Neuronal stem cell (in vitro differentiated cells): ENCODE measurements around the gene TVP23B.
"Not testable (repeated sequence)": the region's sequence is repeated elsewhere in the genome, so short reads cannot be mapped to it uniquely, and the experiment has no call there.

Source experiments
- DNase-seq: peaks from one replicate; pipeline ENCODE4 v3.0.0-alpha.2; 2013; ENCODE audit warnings: low spot score
- H2AFZ ChIP-seq: one replicate; pipeline ENCODE4 v1.6.1; 2013; ENCODE audit warnings: mild to moderate bottlenecking, low read length, inconsistent platforms
- H2AK5ac ChIP-seq: 2 replicates; pipeline ENCODE4 v1.6.1; 2013; ENCODE audit warnings: low read depth, mild to moderate bottlenecking, inconsistent platforms, low read length, moderate library complexity, mixed read lengths
- H2BK120ac ChIP-seq: 2 replicates; pipeline ENCODE4 v1.6.1; 2013; ENCODE audit warnings: low read depth, mild to moderate bottlenecking, inconsistent platforms, low read length, moderate library complexity, mixed read lengths
- H2BK12ac ChIP-seq: one replicate; pipeline ENCODE4 v1.6.1; 2013; ENCODE audit warnings: low read length, inconsistent platforms
- H2BK15ac ChIP-seq: 2 replicates; pipeline ENCODE4 v1.6.1; 2013; ENCODE audit warnings: mild to moderate bottlenecking, low read length, inconsistent platforms, mixed read lengths
- H2BK5ac ChIP-seq: one replicate; pipeline ENCODE4 v1.6.1; 2013; ENCODE audit warnings: inconsistent platforms, mild to moderate bottlenecking, low read length, moderate library complexity
- H3K14ac ChIP-seq: one replicate; pipeline ENCODE4 v1.6.1; 2013; ENCODE audit warnings: low read length, inconsistent platforms
- H3K18ac ChIP-seq: 2 replicates; pipeline ENCODE4 v1.6.1; 2013; ENCODE audit warnings: low read length, inconsistent platforms
- H3K23ac ChIP-seq: 2 replicates; pipeline ENCODE4 v1.6.1; 2013; ENCODE audit warnings: low read depth, mild to moderate bottlenecking, mixed read lengths, low read length, inconsistent platforms; ENCODE audit not compliant: poor library complexity
- H3K27ac ChIP-seq: replicated peaks from 3 replicates; pipeline ENCODE4 v1.5.1; 2013; ENCODE audit warnings: low read length, inconsistent platforms
- H3K27me3 ChIP-seq, 3 experiments: 2 replicates each; pipeline ENCODE4 v1.6.1; 2013; ENCODE audit warnings: low read length in 3 of 3, mild to moderate bottlenecking in 2 of 3, inconsistent platforms in 1 of 3, low read depth in 1 of 3, mixed read lengths in 1 of 3, moderate library complexity in 1 of 3; ENCODE audit not compliant: control insufficient read depth in 3 of 3, insufficient read depth in 3 of 3
- H3K36me3 ChIP-seq, 2 donors: replicated peaks in 1 of 2; 2 replicates each; pipeline ENCODE4 v1.6.1; 2013; ENCODE audit warnings: low read length in 2 of 2; ENCODE audit not compliant: control insufficient read depth in 2 of 2, insufficient read depth in 2 of 2
- H3K4ac ChIP-seq: 2 replicates; pipeline ENCODE4 v1.6.1; 2013; ENCODE audit warnings: inconsistent platforms, mild to moderate bottlenecking, low read length, moderate library complexity
- H3K4me1 ChIP-seq, 2 donors: 1 replicate in 1 of 2; 2 replicates in 1 of 2; pipeline ENCODE4 v1.6.1; 2013; ENCODE audit warnings: low read length in 2 of 2, low read depth in 1 of 2; ENCODE audit not compliant: control insufficient read depth in 2 of 2, insufficient read depth in 1 of 2
- H3K4me2 ChIP-seq: one replicate; pipeline ENCODE4 v1.6.1; 2013; ENCODE audit warnings: mild to moderate bottlenecking, low read length, inconsistent platforms; ENCODE audit not compliant: insufficient read depth, poor library complexity, severe bottlenecking
- H3K4me3 ChIP-seq, 2 donors: 2 replicates each; pipeline ENCODE4 v1.5.1; 2013; ENCODE audit warnings: low read length in 2 of 2, mild to moderate bottlenecking in 2 of 2, inconsistent platforms in 1 of 2, moderate library complexity in 1 of 2
- H3K79me1 ChIP-seq: one replicate; pipeline ENCODE4 v1.6.1; 2013; ENCODE audit warnings: low read depth, mild to moderate bottlenecking, inconsistent platforms, low read length, moderate library complexity
- H3K9ac ChIP-seq: one replicate; pipeline ENCODE4 v1.6.1; 2013; ENCODE audit warnings: mild to moderate bottlenecking, low read depth, low read length, inconsistent platforms; ENCODE audit not compliant: poor library complexity
- H3K9me3 ChIP-seq, 2 donors: replicated peaks in 1 of 2; 2 replicates each; pipeline versions ENCODE3 to v1.6.1; 2013; ENCODE audit warnings: low read length in 2 of 2, mild to moderate bottlenecking in 2 of 2, inconsistent platforms in 1 of 2, low read depth in 1 of 2, mixed read lengths in 1 of 2, moderate library complexity in 1 of 2; ENCODE audit not compliant: control insufficient read depth in 2 of 2, insufficient read depth in 1 of 2
- H4K8ac ChIP-seq: one replicate; pipeline ENCODE4 v1.6.1; 2013; ENCODE audit warnings: low read depth, mild to moderate bottlenecking, inconsistent platforms, low read length, moderate library complexity
- H4K91ac ChIP-seq: one replicate; pipeline ENCODE4 v1.6.1; 2013; ENCODE audit warnings: low read length, low read depth, mild to moderate bottlenecking, inconsistent platforms; ENCODE audit not compliant: poor library complexity
- WGBS, 2 donors: extraction: QIAGEN DNeasy Blood & Tissue Kit; methylation state at CpG; one replicate each; pipeline ENCODE4 v1.1.7; 2013; ENCODE audit warnings: missing lambda C conversion rate in 2 of 2, mixed read lengths in 1 of 2; ENCODE audit not compliant: insufficient read length in 2 of 2, insufficient replicate concordance in 1 of 2; ENCODE audit errors: extremely low coverage in 2 of 2; 5-methylcytosine and 5-hydroxymethylcytosine counted together

TVP23B gene

GRCh38 chr17:18786890-18787289, 5.9 kb downstream of the TVP23B start:
- WGBS, 2 donors = no CpG with 5 or more reads among the region's 5 CpGs

GRCh38 chr17:18791402-18791801, 10.4 kb downstream of the TVP23B start:
- H3K27ac ChIP-seq, H3K9me3 ChIP-seq, H2BK15ac ChIP-seq, DNase-seq, H3K79me1 ChIP-seq, H3K4me2 ChIP-seq, H2AK5ac ChIP-seq, H3K4ac ChIP-seq, H3K14ac ChIP-seq, H3K4me1 ChIP-seq, H2BK12ac ChIP-seq, H3K27me3 ChIP-seq, H3K18ac ChIP-seq, H3K9ac ChIP-seq, H4K91ac ChIP-seq, H4K8ac ChIP-seq, H3K4me3 ChIP-seq, H2AFZ ChIP-seq, H2BK120ac ChIP-seq, H2BK5ac ChIP-seq, H3K23ac ChIP-seq: not testable (repeated sequence)
- no CpG with 5 or more reads among the region's 1 CpG for WGBS, 2 donors
- peaks cover 0 to 28% of the 10 kb centered on the region in 2 donors for H3K36me3 ChIP-seq

More at GRCh38 chr17:18786890-18787289, 5.9 kb downstream of the TVP23B start:
- not testable (repeated sequence) for H2AK5ac ChIP-seq, H2BK12ac ChIP-seq, H2BK120ac ChIP-seq, H3K4me3 ChIP-seq, H3K4ac ChIP-seq, H3K27ac ChIP-seq, H3K9me3 ChIP-seq, H3K9ac ChIP-seq, H3K4me1 ChIP-seq, H3K14ac ChIP-seq, H3K23ac ChIP-seq, DNase-seq, H2BK15ac ChIP-seq, H2AFZ ChIP-seq, H3K79me1 ChIP-seq, H3K18ac ChIP-seq, H3K4me2 ChIP-seq, H4K8ac ChIP-seq, H3K27me3 ChIP-seq, H4K91ac ChIP-seq, H2BK5ac ChIP-seq
- peaks cover 0 to 13% of the 10 kb centered on the region in 2 donors for H3K36me3 ChIP-seq

- not testable (repeated sequence) for H3K9ac ChIP-seq, H3K4me2 ChIP-seq, H2BK15ac ChIP-seq, H4K91ac ChIP-seq, H3K4me1 ChIP-seq, H3K9me3 ChIP-seq, H3K79me1 ChIP-seq, H3K23ac ChIP-seq, H2BK12ac ChIP-seq, H2BK5ac ChIP-seq, H2BK120ac ChIP-seq, H3K4me3 ChIP-seq, H3K4ac ChIP-seq, H3K27me3 ChIP-seq, H3K14ac ChIP-seq, DNase-seq, H3K18ac ChIP-seq, H2AFZ ChIP-seq, H4K8ac ChIP-seq, H3K27ac ChIP-seq, H2AK5ac ChIP-seq
- WGBS, 2 donors = no CpG with 5 or more reads among the region's 4 CpGs
- H3K36me3 ChIP-seq = peaks cover 2 to 39% of the 10 kb centered on the region in 2 donors
Measured at GRCh38 chr17:18794841-18795240, 13.9 kb downstream of the TVP23B start.

DNA sequence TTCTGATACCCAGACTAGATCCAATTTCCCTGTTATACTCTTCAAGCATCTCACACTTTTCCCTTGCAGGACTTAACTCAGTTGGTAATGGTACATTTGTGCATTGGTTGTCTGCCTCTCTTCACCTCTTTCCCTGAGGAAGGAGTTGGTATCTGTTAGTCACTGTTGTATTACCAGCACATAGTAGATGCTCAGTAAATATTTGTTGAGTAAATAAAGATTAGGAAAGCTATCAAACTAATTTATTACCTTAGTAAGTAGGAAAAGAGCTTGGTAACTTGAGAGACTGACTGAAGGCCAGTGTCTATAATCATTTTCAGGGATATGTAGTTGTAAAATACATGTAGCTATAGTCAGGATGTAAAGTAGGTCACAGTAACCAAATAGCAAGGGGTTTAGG, 15.9 kb downstream of the TVP23B start:
- H3K18ac ChIP-seq, H3K9me3 ChIP-seq, H2BK5ac ChIP-seq, H4K8ac ChIP-seq, H3K4me2 ChIP-seq, H3K4ac ChIP-seq, DNase-seq, H2BK120ac ChIP-seq, H2BK15ac ChIP-seq, H3K14ac ChIP-seq, H4K91ac ChIP-seq, H3K4me1 ChIP-seq, H3K27me3 ChIP-seq, H3K27ac ChIP-seq, H2BK12ac ChIP-seq, H3K4me3 ChIP-seq, H3K23ac ChIP-seq, H2AK5ac ChIP-seq, H3K9ac ChIP-seq, H2AFZ ChIP-seq, H3K79me1 ChIP-seq: not testable (repeated sequence)
- H3K36me3 ChIP-seq = peaks cover 4 to 51% of the 10 kb centered on the region in 2 donors
